Fibroblast of lung (primary cell): ENCODE data around the gene LZTS2. TPM values are rescaled to one million over a fixed set of nuclear protein-coding genes. Genes with fewer than 3 reads are reported as not detected.
A peak's percentile ranks its signal among the peaks of the same experiment; 100 is the strongest.

Source experiments
- DNase-seq, 2 donors: peaks; one replicate each; pipeline versions ENCODE4 v3.0.0 to v3.0.0-alpha.2; 2010; ENCODE audit warnings: low read depth in 2 of 2
- H2AFZ ChIP-seq: 2 replicates; pipeline ENCODE4 v1.5.1; 2012; ENCODE audit warnings: low read length, control low read depth, inconsistent platforms
- H3K27ac ChIP-seq: 2 replicates; pipeline ENCODE4 v1.5.1; 2011; ENCODE audit warnings: low read length, control low read depth; ENCODE audit not compliant: insufficient read depth
- H3K27me3 ChIP-seq: 2 replicates; pipeline ENCODE4 v1.5.1; 2011; ENCODE audit warnings: mild to moderate bottlenecking, low read length; ENCODE audit not compliant: control insufficient read depth, insufficient read depth
- H3K36me3 ChIP-seq: 2 replicates; pipeline ENCODE4 v1.5.1; 2011; ENCODE audit warnings: low read length; ENCODE audit not compliant: control insufficient read depth, insufficient read depth
- H3K4me1 ChIP-seq: 2 replicates; pipeline ENCODE4 v1.5.1; 2011; ENCODE audit warnings: low read length; ENCODE audit not compliant: control insufficient read depth, insufficient read depth; ENCODE audit errors: extremely low read depth
- H3K4me2 ChIP-seq: 2 replicates; pipeline ENCODE4 v1.5.1; 2011; ENCODE audit warnings: low read length, control low read depth; ENCODE audit not compliant: insufficient read depth; ENCODE audit errors: extremely low read depth
- H3K4me3 ChIP-seq, 4 experiments: fragments of 200-600 bp in 1 of 4; sonication (generic) in 1 of 4; replicated peaks in 1 of 4; 2 replicates each; pipeline ENCODE4 v1.5.1; 2011 to 2016; ENCODE audit warnings: low read length in 4 of 4, low read depth in 3 of 4, mild to moderate bottlenecking in 3 of 4, control low read depth in 2 of 4, inconsistent platforms in 1 of 4, mixed read lengths in 1 of 4; ENCODE audit not compliant: insufficient read depth in 1 of 4; ENCODE audit errors: control extremely low read depth in 1 of 4
- H3K79me2 ChIP-seq: 2 replicates; pipeline ENCODE4 v1.5.1; 2012; ENCODE audit warnings: mild to moderate bottlenecking, low read length, inconsistent platforms; ENCODE audit not compliant: control insufficient read depth, insufficient read depth
- H3K9ac ChIP-seq: 2 replicates; pipeline ENCODE4 v1.5.1; 2011; ENCODE audit warnings: mild to moderate bottlenecking, low read length, control low read depth; ENCODE audit not compliant: insufficient read depth
- H3K9me3 ChIP-seq: 2 replicates; pipeline ENCODE4 v1.5.1; 2012; ENCODE audit warnings: low read depth, low read length; ENCODE audit not compliant: control insufficient read depth, insufficient read depth
- H4K20me1 ChIP-seq: 2 replicates; pipeline ENCODE4 v1.5.1; 2011; ENCODE audit warnings: low read length; ENCODE audit not compliant: control insufficient read depth, insufficient read depth; ENCODE audit errors: extremely low read depth
- CTCF ChIP-seq, 2 donors: IDR thresholded peaks in 1 of 2; conservative IDR thresholded peaks in 1 of 2; 1 replicate in 1 of 2; 2 replicates in 1 of 2; pipeline ENCODE4 v1.5.1; 2011 to 2012; ENCODE audit warnings: low read length in 2 of 2, control low read depth in 1 of 2, inconsistent platforms in 1 of 2, low read depth in 1 of 2, mild to moderate bottlenecking in 1 of 2
- EZH2 ChIP-seq: IDR thresholded peaks from 2 replicates; pipeline ENCODE4 v1.5.1; 2012; ENCODE audit warnings: low read length, control low read depth, mild to moderate bottlenecking; ENCODE audit errors: missing control alignments
- polyA plus RNA-seq, 2 donors: library from polyadenylated mRNA; depleted of rRNA in 1 of 2; stranded (reverse) in 1 of 2; unstranded in 1 of 2; fragments of >200 nt; gene quantifications; 2 replicates each; pipeline ENCODE4 v1.2.1, GENCODE V29; 2011 to 2012; ENCODE audit warnings: missing spikeins in 1 of 2
- total RNA-seq: library from RNA; depleted of rRNA; stranded (reverse); fragments of >200 nt; gene quantifications from 2 replicates; pipeline ENCODE4 v1.2.1, GENCODE V29; 2014

Gene LZTS2
- total and polyA plus RNA-seq, 2 donors (not counting 1 experiment from before 2014, with no cell fraction given): 34.7 to 120 TPM

GRCh38 chr10:101047268-101047667, 47.7 kb downstream of the LZTS2 start:
- no peak overlapping the region for H3K9ac ChIP-seq
- no peaks in the 10 kb centered on the region for H3K9me3 ChIP-seq
- no peak overlapping the region for H3K4me3 ChIP-seq
- no peaks in the 10 kb centered on the region for H3K36me3 ChIP-seq
- H3K27ac ChIP-seq: no peak overlapping the region
- H3K4me1 ChIP-seq: peaks cover 11% of the 10 kb centered on the region
- H4K20me1 ChIP-seq: no peaks in the 10 kb centered on the region
- no peak overlapping the region for H3K4me2 ChIP-seq
- no peak for DNase-seq
- peaks cover 23% of the 10 kb centered on the region for H3K27me3 ChIP-seq
- no peak overlapping the region for H2AFZ ChIP-seq
- H3K79me2 ChIP-seq: no peaks in the 10 kb centered on the region
- peak; percentile 20 for TF ChIP-seq EZH2
- no peak for TF ChIP-seq CTCF (conservative IDR thresholded peaks at IDR 0.05 in 1 of 2, IDR thresholded peaks at IDR 0.05 in 1 of 2; ENCODE audit: low read depth in 1 of 2, low read length in 2 of 2)

GRCh38 chr10:101047961-101048892, 48.6 kb downstream of the LZTS2 start:
- Histone ChIP-seq H3K4me1 (peaks cover 15% of the 10 kb centered on the region), H3K79me2 (no peaks in the 10 kb centered on the region), H2AFZ (no peak overlapping the region), H3K27ac (no peak overlapping the region), H3K4me2 (no peak overlapping the region), H3K9me3 (no peaks in the 10 kb centered on the region), H3K36me3 (no peaks in the 10 kb centered on the region), H3K27me3 (peaks cover 23% of the 10 kb centered on the region), H3K4me3 (no peak overlapping the region), H3K9ac (no peak overlapping the region), H4K20me1 (no peaks in the 10 kb centered on the region)
- TF ChIP-seq EZH2: peak; percentile 69
- TF ChIP-seq CTCF (conservative IDR thresholded peaks at IDR 0.05 in 1 of 2, IDR thresholded peaks at IDR 0.05 in 1 of 2; ENCODE audit: low read depth in 1 of 2, low read length in 2 of 2): no peak
- DNase-seq: no peak

- TF ChIP-seq EZH2 (no peak), CTCF (conservative IDR thresholded peaks at IDR 0.05 in 1 of 2, IDR thresholded peaks at IDR 0.05 in 1 of 2; ENCODE audit: low read depth in 1 of 2, low read length in 2 of 2) (peak; percentile 72 to 83)
- Histone ChIP-seq H3K79me2 (no peaks in the 10 kb centered on the region), H2AFZ (no peak overlapping the region), H3K9me3 (no peaks in the 10 kb centered on the region), H4K20me1 (no peaks in the 10 kb centered on the region), H3K36me3 (no peaks in the 10 kb centered on the region), H3K4me2 (peak overlapping the region; percentile 82), H3K4me1 (peaks cover 22% of the 10 kb centered on the region), H3K9ac (no peak overlapping the region), H3K4me3 (peak overlapping the region in 3 of 4 experiments; percentile 9 to 37 (median 30)), H3K27ac (no peak overlapping the region), H3K27me3 (peaks cover 23% of the 10 kb centered on the region)
- peak; percentile 30 to 42 for DNase-seq
These were observed 50.8 kb downstream of the LZTS2 start for GRCh38 chr10:101050208-101051069.
